Liver (tissue), 3 donors: ENCODE results near the gene PPP2R5C.

ENCODE experiments used
- CTCF ChIP-seq: fragments of 150-350 bp; IDR thresholded peaks from 2 replicates; pipeline ENCODE4 v1.5.1; 2017; ENCODE audit warnings: improper control_type of control experiment, low read depth, low read length; ENCODE audit not compliant: missing input control
- EGR1 ChIP-seq, 2 donors: IDR thresholded peaks; 2 replicates each; pipeline ENCODE4 v1.6.1; 2016 to 2018; ENCODE audit warnings: antibody characterized with exemption in 2 of 2, low read depth in 2 of 2
- FOXA2 ChIP-seq: IDR thresholded peaks from 2 replicates; pipeline ENCODE4 v1.6.1; 2016; ENCODE audit warnings: antibody characterized with exemption
- HNF4G ChIP-seq: IDR thresholded peaks from 2 replicates; pipeline ENCODE4 v1.6.1; 2016; ENCODE audit warnings: antibody characterized with exemption
- JUND ChIP-seq, 2 donors: IDR thresholded peaks; 2 replicates each; pipeline ENCODE4 v1.6.1; 2016; ENCODE audit warnings: antibody characterized with exemption in 2 of 2
- MAX ChIP-seq: IDR thresholded peaks from 2 replicates; pipeline ENCODE4 v1.6.1; 2016; ENCODE audit warnings: antibody characterized with exemption
- RAD21 ChIP-seq, 2 donors: IDR thresholded peaks; 2 replicates each; pipeline ENCODE4 v1.6.1; 2016; ENCODE audit warnings: antibody characterized with exemption in 2 of 2, mild to moderate bottlenecking in 2 of 2
- REST ChIP-seq: IDR thresholded peaks from 2 replicates; pipeline ENCODE4 v1.6.1; 2016; ENCODE audit warnings: antibody characterized with exemption, mild to moderate bottlenecking
- RXRA ChIP-seq, 2 donors: IDR thresholded peaks; 2 replicates each; pipeline ENCODE4 v1.6.1; 2017 to 2018; ENCODE audit warnings: antibody characterized with exemption in 2 of 2, mild to moderate bottlenecking in 1 of 2
- SP1 ChIP-seq: IDR thresholded peaks from 2 replicates; pipeline ENCODE4 v1.6.1; 2018; ENCODE audit warnings: antibody characterized with exemption, mild to moderate bottlenecking
- TAF1 ChIP-seq: conservative IDR thresholded peaks from 2 replicates; pipeline ENCODE4 v1.6.1; 2016; ENCODE audit warnings: antibody characterized with exemption, mild to moderate bottlenecking
- YY1 ChIP-seq: IDR thresholded peaks from 2 replicates; pipeline ENCODE4 v1.6.1; 2016; ENCODE audit warnings: antibody characterized with exemption, mild to moderate bottlenecking
- donor health status: healthy.
- donor health status: healthy.

DNA sequence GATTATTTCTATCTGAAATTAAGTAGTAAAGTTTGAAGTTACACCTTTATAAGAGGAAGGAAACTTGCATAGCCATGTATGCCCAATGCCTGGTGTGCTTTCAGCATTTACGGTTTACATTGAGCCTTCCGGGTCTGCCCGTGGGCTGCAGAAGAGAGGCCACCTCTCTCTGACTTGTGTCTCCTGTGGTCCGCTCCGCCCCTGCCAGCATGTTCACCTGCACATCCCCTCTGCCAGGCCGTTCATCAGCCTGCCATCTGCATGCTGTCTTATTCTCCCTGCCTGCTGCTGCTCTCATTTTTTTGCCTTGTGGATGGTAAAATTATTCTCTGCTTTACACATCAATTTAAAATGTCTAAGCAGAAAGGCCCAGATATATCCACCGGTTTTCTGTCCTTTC, 161.4 kb downstream of the PPP2R5C start:
- TF ChIP-seq RXRA (IDR thresholded peaks at IDR 0.05) = no peak
- TF ChIP-seq REST = no peak
- no peak for TF ChIP-seq CTCF
- TF ChIP-seq EGR1 (IDR thresholded peaks at IDR 0.05; ENCODE audit: low read depth in 2 of 2) = no peak
- no peak for TF ChIP-seq MAX
- TF ChIP-seq RAD21 (IDR thresholded peaks at IDR 0.05) = no peak
- TF ChIP-seq FOXA2 = no peak
- TF ChIP-seq TAF1 = no peak
- no peak for TF ChIP-seq SP1
- TF ChIP-seq JUND (IDR thresholded peaks at IDR 0.05) = no peak
- TF ChIP-seq YY1 = no peak
- no peak for TF ChIP-seq HNF4G
